NCI-H146 (cell line): ENCODE measurements around the gene BNC2.

ENCODE experiments used
- DNase-seq: peaks from one replicate; lab custom pipeline; 2025; lab: John Stamatoyannopoulos, UW

The BNC2 gene

DNA sequence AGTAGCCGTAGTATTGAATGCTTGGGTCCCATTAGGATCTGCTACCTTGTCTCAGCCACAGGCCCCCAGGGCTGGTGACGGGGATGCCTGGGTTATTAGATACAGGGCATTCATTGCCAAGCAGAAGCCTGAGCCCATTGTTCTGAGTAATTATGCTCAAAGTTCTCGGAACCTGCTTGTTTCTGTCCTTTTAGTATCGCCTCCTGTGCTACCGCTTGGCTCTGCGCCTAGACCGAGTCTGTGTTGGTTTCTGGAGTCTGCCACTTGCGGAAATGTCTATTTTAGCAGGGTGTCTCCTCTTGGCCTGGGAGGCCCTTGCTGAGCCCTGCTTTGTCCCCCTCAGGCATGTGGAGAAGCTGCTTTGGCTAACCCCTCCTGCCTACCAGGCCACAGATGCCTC is 506.1 kb downstream of the BNC2 start:
- DNase-seq: no peak

DNA sequence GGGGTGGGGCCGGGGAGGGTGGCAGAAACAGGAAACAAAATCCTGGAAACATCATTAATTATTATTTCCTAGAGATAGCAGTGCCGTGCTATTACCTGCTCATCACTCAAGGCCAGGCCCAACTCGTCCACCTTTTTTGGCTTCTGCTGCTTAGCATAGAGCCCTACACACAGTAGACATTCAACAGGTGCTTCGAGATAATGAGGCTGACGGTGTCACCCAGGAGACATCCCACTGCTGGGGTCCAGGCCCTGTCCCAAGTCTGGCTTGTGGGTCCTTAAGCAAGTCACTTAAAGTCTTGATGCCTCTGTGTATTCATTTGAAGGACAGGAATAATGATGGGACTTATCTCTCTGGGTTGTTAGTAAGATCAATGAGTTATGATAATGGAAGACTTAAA is 506.6 kb downstream of the BNC2 start:
- no peak for DNase-seq

GRCh38 chr9:16363073-16363781 is 507.2 kb downstream of the BNC2 start:
- DNase-seq: no peak

GRCh38 chr9:16361939-16362338 is 508.5 kb downstream of the BNC2 start:
- no peak for DNase-seq

- no peak for DNase-seq
Measured at GRCh38 chr9:16361118-16361517, 509.4 kb downstream of the BNC2 start.

GRCh38 chr9:16360247-16360646 is 510.2 kb downstream of the BNC2 start:
- no peak for DNase-seq
